OCI-LY7 (cell line): Measurements from ENCODE around the gene KRTCAP2.

Experiments used
- CTCF ChIP-seq: fragments of 200-600 bp; sonication (generic); conservative IDR thresholded peaks from 2 replicates; pipeline ENCODE4 v1.5.1; 2014; ENCODE audit warnings: mild to moderate bottlenecking, antibody characterized with exemption, low read length, moderate library complexity, mixed read lengths
- EZH2phosphoT487 ChIP-seq: fragments of 200-600 bp; sonication (generic); IDR thresholded peaks from 2 replicates; pipeline ENCODE4 v1.6.1; 2018; ENCODE audit warnings: low read depth, borderline replicate concordance, mild to moderate bottlenecking, mixed run types, antibody characterized with exemption, low read length, moderate library complexity, mixed read lengths

DNA sequence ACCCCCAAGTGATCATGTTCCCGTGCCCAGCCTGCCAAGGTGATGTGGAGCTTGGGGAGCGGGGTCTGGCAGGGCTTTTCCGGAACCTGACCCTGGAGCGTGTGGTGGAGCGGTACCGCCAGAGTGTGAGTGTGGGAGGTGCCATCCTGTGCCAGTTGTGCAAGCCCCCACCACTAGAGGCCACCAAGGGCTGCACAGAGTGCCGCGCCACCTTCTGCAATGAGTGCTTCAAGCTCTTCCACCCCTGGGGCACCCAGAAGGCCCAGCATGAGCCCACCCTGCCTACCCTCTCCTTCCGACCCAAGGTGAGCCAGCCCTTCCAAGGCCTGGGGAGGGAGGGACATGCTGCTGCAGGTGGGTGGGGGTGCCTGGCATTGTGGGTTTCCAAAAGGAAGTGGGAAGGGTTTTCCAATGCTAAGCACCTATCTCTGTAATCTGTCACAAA is 2.8 kb upstream of the KRTCAP2 start:
- no peak; the same call in 1 of the 2 replicates for TF ChIP-seq CTCF
- no peak for TF ChIP-seq EZH2phosphoT487
